Right ventricle myocardium inferior (tissue), 1 donor: Measurements from ENCODE around the gene CTDSPL. TPM values are rescaled to one million over a fixed set of nuclear protein-coding genes. Genes with fewer than 3 reads are reported as not detected.
"Not testable (repeated sequence)": the region's sequence is repeated elsewhere in the genome, so short reads cannot be mapped to it uniquely, and the experiment has no call there.

Source experiments
- ATAC-seq: fragments of 200-7000 bp; cut with Tn5 transposase; one replicate; pipeline ENCODE4 v1.9.1; 2020; ENCODE audit warnings: mild to moderate bottlenecking, moderate library complexity
- DNase-seq: peaks from one replicate; pipeline ENCODE4 v3.0.0; 2021; ENCODE audit errors: missing footprints
- intact Hi-C: fragments of 100-400 bp; cut with DNase I; formaldehyde crosslinking; loops from one replicate; pipeline ENCODE4 v1.11.0; 2022
- long read RNA-seq: library from polyadenylated mRNA; unstranded; transcript quantifications from one replicate; pipeline ENCODE4 v2.0.0, GENCODE V29; 2021
- total RNA-seq: library from RNA; stranded (reverse); fragmentation: NEBNext Ultra II Directional; extraction: Animal tissue kit (Norgen Biotek cat#: 25700); gene quantifications from one replicate; pipeline ENCODE4 v1.2.1, GENCODE V29; 2021
- donor health status: DM: no; HTN: yes; CAD: no; lungs with severe emphysema.

CTDSPL gene
- 47.3 TPM for total RNA-seq
- long read RNA-seq, full-length matches to known transcripts = 29 of 42 reads
- long read RNA-seq, partial matches to known transcripts = 3 of 42 reads
- long read RNA-seq, other reads (novel, unspliced or antisense) = 10 of 42 reads

- intact Hi-C loops = loop anchor here (2.0 kb wide), 1 partner anchor 31 kb away; no protein-coding TSS in a partner anchor
- ATAC-seq = peak; percentile 36
- DNase-seq = peak; percentile 76
Measured at GRCh38 chr3:37861620-37862041, at the start of gene CTDSPL. CTDSPL (plus strand) TSS chr3:37861880; CDS start chr3:37862200, 320 bp downstream.

- intact Hi-C loops = no loop called here
- ATAC-seq (no peak), DNase-seq (no peak)
Measured at GRCh38 chr3:37812499-37812896, 49.2 kb upstream of the CTDSPL start.

DNA sequence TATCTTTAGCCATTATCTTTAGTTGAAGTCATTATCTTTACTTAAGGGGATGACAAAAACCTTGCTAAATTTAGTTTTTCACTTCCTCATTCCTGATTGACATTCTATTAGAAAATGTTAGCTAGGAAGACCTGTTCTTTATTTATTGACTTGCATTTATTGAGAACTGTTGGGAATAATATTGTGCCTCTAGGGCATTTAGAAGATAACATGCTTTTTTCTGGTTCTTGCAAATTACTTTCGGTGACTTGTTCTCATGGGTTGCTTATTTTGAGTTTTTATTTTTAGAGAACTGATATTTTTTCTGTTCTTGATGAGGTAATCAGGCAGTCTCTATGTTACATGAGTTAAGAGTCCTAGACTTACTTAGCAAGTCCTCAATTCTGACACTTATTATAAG lies 48.3 kb upstream of the CTDSPL start:
- no peak for ATAC-seq
- intact Hi-C loops = no loop called here
- DNase-seq = no peak

GRCh38 chr3:37814547-37814946 lies 47.1 kb upstream of the CTDSPL start:
- DNase-seq = no peak
- intact Hi-C loops = no loop called here
- ATAC-seq = no peak

GRCh38 chr3:37815156-37815555 lies 46.5 kb upstream of the CTDSPL start:
- DNase-seq, intact Hi-C loops, ATAC-seq: not testable (repeated sequence)

DNA sequence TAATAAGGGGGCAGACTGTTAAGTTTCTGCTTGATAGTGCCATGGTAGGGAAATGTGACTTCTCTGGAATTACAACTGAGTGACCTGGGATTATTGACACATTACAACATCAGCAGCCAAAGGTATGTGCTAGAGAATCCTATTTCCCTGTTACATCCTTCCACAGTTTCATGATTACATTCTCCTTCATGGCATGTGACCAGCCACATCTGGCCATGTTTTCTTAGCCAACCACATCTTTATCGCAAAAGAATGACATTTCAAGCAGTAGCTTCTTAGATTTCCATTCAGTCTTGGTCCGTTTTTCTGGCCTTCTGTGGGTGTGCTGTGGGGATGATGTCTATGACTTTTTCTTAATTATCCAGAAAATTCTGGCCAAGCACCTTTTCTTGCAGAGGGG lies 45.4 kb upstream of the CTDSPL start:
- ATAC-seq (no peak), DNase-seq (no peak)
- intact Hi-C loops = no loop called here

GRCh38 chr3:37819591-37819990 lies 42.1 kb upstream of the CTDSPL start:
- peak; percentile 71 for ATAC-seq
- no peak for DNase-seq
- intact Hi-C loops = no loop called here

- no peak for DNase-seq
- no peak for ATAC-seq
- intact Hi-C loops = no loop called here
Measured at GRCh38 chr3:37820286-37820685, 41.4 kb upstream of the CTDSPL start.

DNA sequence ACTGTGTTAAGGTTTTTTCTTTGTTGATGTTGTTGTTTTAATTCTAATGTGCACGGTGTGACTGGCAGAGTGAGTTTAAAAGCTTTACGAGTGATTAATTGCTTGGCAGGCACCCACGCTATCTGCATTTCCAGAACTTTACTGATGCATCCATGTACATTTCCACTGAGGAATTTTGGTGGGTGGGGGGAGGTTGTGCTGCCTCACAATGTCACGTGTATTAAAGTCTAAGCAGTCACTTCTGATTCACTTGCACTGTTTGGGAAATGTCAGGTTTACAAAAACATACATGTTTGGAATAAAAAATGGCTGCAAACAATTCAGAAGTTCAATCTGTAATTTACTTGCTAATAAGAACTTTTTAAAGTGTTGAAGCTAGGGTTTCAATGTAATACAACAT lies 38.5 kb upstream of the CTDSPL start:
- ATAC-seq (no peak), DNase-seq (no peak)
- intact Hi-C loops = no loop called here

- intact Hi-C loops = no loop called here
- ATAC-seq (no peak), DNase-seq (no peak)
Measured at GRCh38 chr3:37824090-37824953, 37.4 kb upstream of the CTDSPL start.

DNA sequence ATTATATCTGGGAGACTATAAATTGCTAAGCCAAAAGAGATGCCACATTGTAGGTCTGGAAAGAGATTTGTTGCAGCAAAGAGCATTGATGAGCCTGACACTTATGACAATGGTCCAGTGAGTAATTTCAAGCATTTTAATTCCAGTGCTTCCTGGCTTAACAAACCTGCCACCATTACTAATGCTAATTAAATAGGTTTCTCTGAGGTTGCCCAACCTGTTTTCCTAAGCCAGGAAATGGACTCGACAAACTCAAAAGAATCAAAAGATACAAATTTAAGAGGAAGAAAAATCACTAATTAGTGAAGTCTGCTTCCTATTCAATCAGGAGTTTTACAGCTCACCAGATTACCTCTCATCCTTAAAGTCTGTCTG lies 36.7 kb upstream of the CTDSPL start:
- ATAC-seq (no peak), DNase-seq (no peak)
- intact Hi-C loops = no loop called here

GRCh38 chr3:37825744-37826400 lies 35.8 kb upstream of the CTDSPL start:
- no peak for DNase-seq
- ATAC-seq = peak; percentile 47
- intact Hi-C loops = no loop called here

GRCh38 chr3:37826502-37826901 lies 35.2 kb upstream of the CTDSPL start:
- intact Hi-C loops = no loop called here
- ATAC-seq (no peak), DNase-seq (no peak)

DNA sequence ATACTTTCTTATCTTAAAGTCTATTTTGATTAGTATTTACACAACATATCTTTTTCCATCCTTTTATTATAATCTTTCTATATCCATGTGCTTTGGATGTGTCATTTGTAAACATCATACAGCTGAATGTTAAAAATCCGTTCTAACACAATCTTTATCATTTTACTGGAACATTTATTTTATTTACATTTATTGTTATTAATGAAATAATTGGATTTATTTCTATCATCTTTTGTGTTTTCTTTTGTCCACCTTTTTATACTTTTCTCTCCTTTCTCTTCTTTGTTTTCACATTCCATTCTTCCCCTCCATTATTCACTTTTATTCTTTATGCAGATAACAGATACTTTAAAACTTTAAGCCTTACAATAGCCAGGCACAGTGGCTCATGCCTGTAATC lies 34.7 kb upstream of the CTDSPL start:
- DNase-seq (no peak), ATAC-seq (no peak)
- intact Hi-C loops = no loop called here

GRCh38 chr3:37832480-37832879 lies 29.2 kb upstream of the CTDSPL start:
- intact Hi-C loops = no loop called here
- ATAC-seq = no peak
- DNase-seq = no peak

DNA sequence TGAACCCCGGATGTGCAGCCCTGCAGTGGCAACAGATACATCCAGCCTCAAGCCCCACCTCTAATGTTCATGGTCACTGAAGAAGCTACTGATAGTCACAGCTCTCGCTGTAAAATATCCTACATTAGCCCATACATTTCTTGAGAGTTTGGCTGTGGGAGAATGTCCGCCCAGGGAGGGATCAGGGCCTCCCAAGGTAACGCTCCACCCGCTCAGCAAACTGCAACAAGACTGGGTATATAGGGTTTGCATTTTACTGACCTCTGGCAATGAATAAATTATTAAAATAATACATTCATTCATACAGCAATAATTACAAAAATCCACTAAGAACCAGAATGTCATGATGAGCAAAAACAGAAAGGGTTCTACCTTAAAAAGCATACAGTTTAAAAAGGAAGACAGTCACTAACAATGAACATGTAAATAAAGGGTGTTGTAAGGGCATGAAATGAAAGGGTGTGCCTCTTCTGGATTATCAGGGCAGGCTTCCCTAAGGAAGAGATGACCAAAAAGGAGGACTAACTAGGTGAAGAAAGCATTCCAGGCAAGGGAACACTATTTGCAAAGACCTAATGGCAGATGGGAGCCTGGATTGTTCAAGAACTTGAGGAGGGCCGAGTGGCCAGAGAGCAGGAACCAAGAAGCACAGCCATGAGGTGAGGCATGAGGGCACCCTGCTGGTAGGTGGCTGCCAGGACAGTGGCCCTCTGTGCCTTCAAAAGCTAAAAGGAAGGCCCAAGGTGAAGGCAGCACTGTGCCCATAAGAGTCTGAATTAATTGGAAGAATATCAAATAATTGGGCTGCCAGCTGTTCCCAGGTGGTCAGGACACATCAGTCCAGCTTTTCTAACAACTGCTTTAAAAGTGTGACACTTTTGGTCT lies 28.1 kb upstream of the CTDSPL start:
- peak; percentile 72 for ATAC-seq
- intact Hi-C loops = loop anchor here (1.0 kb wide), 1 partner anchor 18 kb away; no protein-coding TSS in a partner anchor
- DNase-seq = no peak

- ATAC-seq (no peak), DNase-seq (no peak)
- intact Hi-C loops = no loop called here
Measured at GRCh38 chr3:37836589-37836988, 25.1 kb upstream of the CTDSPL start.

- DNase-seq (no peak), ATAC-seq (no peak)
- intact Hi-C loops = no loop called here
Measured at GRCh38 chr3:37847689-37848088, 14.0 kb upstream of the CTDSPL start.
